Measurements from ENCODE around the gene ADAMTS13.

Gene ADAMTS13

GRCh38 chr9:133393399-133393798, 28.8 kb upstream of the ADAMTS13 start:
- DNase-seq, result no peak

GRCh38 chr9:133394687-133395271, 27.4 kb upstream of the ADAMTS13 start:
- DNase-seq, result no peak

- no peak for DNase-seq
Measured at GRCh38 chr9:133396952-133397351, 25.2 kb upstream of the ADAMTS13 start.

- DNase-seq, result no peak
Measured at GRCh38 chr9:133397370-133397769, 24.8 kb upstream of the ADAMTS13 start.

- DNase-seq, result no peak
Measured at GRCh38 chr9:133397895-133398294, 24.3 kb upstream of the ADAMTS13 start.

- DNase-seq, result no peak
Measured at GRCh38 chr9:133400292-133400691, 21.9 kb upstream of the ADAMTS13 start.

- DNase-seq, result no peak
Measured at GRCh38 chr9:133401588-133401987, 20.6 kb upstream of the ADAMTS13 start.

GRCh38 chr9:133402689-133403088, 19.5 kb upstream of the ADAMTS13 start:
- DNase-seq, result no peak

- DNase-seq, result no peak
Measured at GRCh38 chr9:133403766-133404453, 18.3 kb upstream of the ADAMTS13 start.

GRCh38 chr9:133404454-133405002, 17.6 kb upstream of the ADAMTS13 start:
- no peak for DNase-seq

GRCh38 chr9:133405508-133406438, 16.4 kb upstream of the ADAMTS13 start:
- DNase-seq, result no peak

GRCh38 chr9:133406480-133407307, 15.5 kb upstream of the ADAMTS13 start:
- DNase-seq, result no peak

- no peak for DNase-seq
Measured at GRCh38 chr9:133408042-133408441, 14.1 kb upstream of the ADAMTS13 start.

- DNase-seq, result no peak
Measured at GRCh38 chr9:133415170-133415569, 7.0 kb upstream of the ADAMTS13 start.

- no peak for DNase-seq
Measured at GRCh38 chr9:133417541-133418461, 4.4 kb upstream of the ADAMTS13 start, which contains the start of gene REXO4. TSS of gene REXO4 (minus strand) at chr9:133418010. CDS start at chr9:133417844, 166 bp downstream.

- no peak for DNase-seq
Measured at GRCh38 chr9:133419005-133419404, 3.2 kb upstream of the ADAMTS13 start.

GRCh38 chr9:133420392-133420827, 1.8 kb upstream of the ADAMTS13 start:
- no peak for DNase-seq

GRCh38 chr9:133423216-133423615, 1.0 kb downstream of the ADAMTS13 start:
- DNase-seq, result no peak

- DNase-seq, result no peak
Measured at GRCh38 chr9:133424187-133424586, 2.0 kb downstream of the ADAMTS13 start.

- DNase-seq, result no peak
Measured at GRCh38 chr9:133425049-133425632, 3.0 kb downstream of the ADAMTS13 start.

- no peak for DNase-seq
Measured at GRCh38 chr9:133426011-133426410, 3.8 kb downstream of the ADAMTS13 start.
